ENCODE data around the gene HS6ST3.

GRCh38 chr13:96768524-96768923 is 678.6 kb downstream of the HS6ST3 start:
- TF ChIP-seq FOXA1 (IDR thresholded peaks at IDR 0.05) (no peak), SP1 (IDR thresholded peaks at IDR 0.05) (no peak), FOXK2 (IDR thresholded peaks at IDR 0.05) (no peak), PKNOX1 (IDR thresholded peaks at IDR 0.05) (no peak), ARNT (IDR thresholded peaks at IDR 0.05) (no peak), ELF4 (IDR thresholded peaks at IDR 0.05) (no peak), FOXM1 (IDR thresholded peaks at IDR 0.05; ENCODE audit: borderline replicate concordance) (no peak), BHLHE40 (IDR thresholded peaks at IDR 0.05; ENCODE audit: borderline replicate concordance) (no peak), NFRKB (IDR thresholded peaks at IDR 0.05) (no peak)

Measured in HEK293T (cell line).